Muscle of leg (tissue), 11 donors: ENCODE results near the gene SIVA1. TPM values are rescaled to one million over a fixed set of nuclear protein-coding genes. Genes with fewer than 3 reads are reported as not detected.
A peak's percentile ranks its signal among the peaks of the same experiment; 100 is the strongest.

Source experiments
- DNase-seq: peaks from one replicate; pipeline ENCODE4 v3.0.0; 2013
- H3K27ac ChIP-seq: one replicate; pipeline ENCODE4 v1.5.1; 2013; ENCODE audit warnings: mild to moderate bottlenecking, low read length, control low read depth
- H3K27me3 ChIP-seq: one replicate; pipeline ENCODE4 v1.6.1; 2013; ENCODE audit warnings: low read length; ENCODE audit not compliant: control insufficient read depth, insufficient read depth
- H3K36me3 ChIP-seq: one replicate; pipeline ENCODE4 v1.6.1; 2013; ENCODE audit warnings: low read length; ENCODE audit not compliant: control insufficient read depth, insufficient read depth
- H3K4me1 ChIP-seq: one replicate; pipeline ENCODE4 v1.6.1; 2013; ENCODE audit warnings: low read length; ENCODE audit not compliant: control insufficient read depth, insufficient read depth
- H3K4me3 ChIP-seq: one replicate; pipeline ENCODE4 v1.5.1; 2013; ENCODE audit warnings: low read length, control low read depth
- H3K9me3 ChIP-seq: replicated peaks from 2 replicates; pipeline ENCODE4 v1.6.1; 2013; ENCODE audit warnings: low read depth, low read length; ENCODE audit not compliant: control insufficient read depth
- WGBS: methylation state at CpG from one replicate; pipeline ENCODE4 v1.1.5; 2013; ENCODE audit warnings: missing lambda C conversion rate; ENCODE audit not compliant: insufficient coverage; 5-methylcytosine and 5-hydroxymethylcytosine counted together
- polyA plus RNA-seq, 8 donors: library from polyadenylated mRNA; unstranded; fragments of 120-200 nt; gene quantifications; one replicate each; pipeline versions ENCODE4 v1.2.1 to v1.2.3, GENCODE V29; 2013; ENCODE audit warnings: inconsistent platforms in 1 of 8, low replicate concordance in 1 of 8; ENCODE audit not compliant: insufficient read length in 8 of 8, insufficient read depth in 1 of 8
- total RNA-seq: library from RNA; stranded (reverse); fragments of 120-200 nt; gene quantifications from one replicate; pipeline ENCODE4 v1.2.4, GENCODE V29; 2013

SIVA1 gene
- total and polyA plus RNA-seq, 9 donors, result 66.1 to 110 (median 82.4) TPM

- Histone ChIP-seq H3K9me3 (no peaks in the 10 kb centered on the region), H3K27me3 (no peaks in the 10 kb centered on the region), H3K27ac (peak overlapping the region; percentile 13), H3K36me3 (no peaks in the 10 kb centered on the region), H3K4me3 (no peak overlapping the region), H3K4me1 (peaks cover 53% of the 10 kb centered on the region)
- no peak for DNase-seq
- WGBS, result 62% methylated on average over 8 of the region's 18 CpGs
Measured at GRCh38 chr14:104804481-104805325, 51.8 kb downstream of the SIVA1 start.

DNA sequence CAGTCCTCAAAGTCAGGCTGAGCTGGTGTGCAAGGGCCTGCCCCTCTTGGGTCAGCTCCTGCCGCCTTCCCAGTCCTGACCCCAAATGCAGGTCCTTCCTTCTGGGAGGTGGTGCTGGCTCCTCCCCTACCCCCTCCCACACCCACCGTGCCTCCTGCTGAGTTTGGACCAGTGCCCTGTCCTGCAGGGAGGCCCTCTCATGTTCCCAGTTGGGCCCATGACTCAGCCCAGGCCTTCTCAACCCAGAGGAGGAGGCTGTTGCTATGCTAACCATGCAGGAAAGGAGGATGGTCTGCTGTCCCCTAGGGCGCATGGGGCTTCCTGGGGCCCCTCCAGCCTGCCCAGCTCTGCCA is 52.4 kb downstream of the SIVA1 start:
- H3K9me3 ChIP-seq, result no peaks in the 10 kb centered on the region
- H3K36me3 ChIP-seq, result no peaks in the 10 kb centered on the region
- 60% methylated on average over 1 of the region's 3 CpGs for WGBS
- peak overlapping the region; percentile 13 for H3K27ac ChIP-seq
- H3K4me3 ChIP-seq, result no peak overlapping the region
- no peaks in the 10 kb centered on the region for H3K27me3 ChIP-seq
- peaks cover 48% of the 10 kb centered on the region for H3K4me1 ChIP-seq
- DNase-seq, result peak; percentile 60

DNA sequence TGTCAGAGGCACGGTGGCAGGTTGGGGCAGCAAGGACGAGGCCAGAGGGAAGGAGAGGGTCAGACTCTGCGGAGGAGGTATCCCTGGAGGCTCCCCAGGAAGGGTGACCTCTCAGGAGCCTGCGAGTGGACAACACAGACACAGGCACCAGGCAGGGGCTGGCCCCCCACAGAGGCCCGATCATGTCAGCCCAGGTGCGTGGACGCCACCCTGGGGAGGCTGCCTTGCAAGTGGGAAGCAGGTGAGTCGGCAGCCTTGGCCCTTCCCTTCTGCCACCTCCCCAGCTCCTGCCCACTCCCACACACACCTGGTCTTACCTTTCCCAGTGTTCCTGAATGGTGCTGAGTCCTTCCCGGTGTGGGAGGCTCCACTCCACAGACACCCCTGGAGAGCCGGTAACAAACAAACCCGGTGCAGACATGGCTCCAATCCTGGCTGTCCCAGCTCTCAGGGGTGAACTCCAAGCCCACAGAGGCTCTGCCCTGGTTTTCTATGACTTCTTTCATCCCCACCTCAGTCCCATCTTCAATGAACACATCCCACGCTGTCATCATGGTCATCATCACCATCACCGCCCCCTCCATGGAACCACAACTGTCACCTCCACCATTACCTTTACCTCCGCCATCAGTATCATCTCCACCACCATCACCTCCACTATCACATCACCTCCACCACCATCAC is 53.1 kb downstream of the SIVA1 start:
- no peaks in the 10 kb centered on the region for H3K36me3 ChIP-seq
- H3K27me3 ChIP-seq, result no peaks in the 10 kb centered on the region
- 75% methylated on average over 8 of the region's 14 CpGs for WGBS
- no peak overlapping the region for H3K4me3 ChIP-seq
- H3K9me3 ChIP-seq, result no peaks in the 10 kb centered on the region
- peak overlapping the region; percentile 7 for H3K27ac ChIP-seq
- H3K4me1 ChIP-seq, result peaks cover 46% of the 10 kb centered on the region
- no peak for DNase-seq

DNA sequence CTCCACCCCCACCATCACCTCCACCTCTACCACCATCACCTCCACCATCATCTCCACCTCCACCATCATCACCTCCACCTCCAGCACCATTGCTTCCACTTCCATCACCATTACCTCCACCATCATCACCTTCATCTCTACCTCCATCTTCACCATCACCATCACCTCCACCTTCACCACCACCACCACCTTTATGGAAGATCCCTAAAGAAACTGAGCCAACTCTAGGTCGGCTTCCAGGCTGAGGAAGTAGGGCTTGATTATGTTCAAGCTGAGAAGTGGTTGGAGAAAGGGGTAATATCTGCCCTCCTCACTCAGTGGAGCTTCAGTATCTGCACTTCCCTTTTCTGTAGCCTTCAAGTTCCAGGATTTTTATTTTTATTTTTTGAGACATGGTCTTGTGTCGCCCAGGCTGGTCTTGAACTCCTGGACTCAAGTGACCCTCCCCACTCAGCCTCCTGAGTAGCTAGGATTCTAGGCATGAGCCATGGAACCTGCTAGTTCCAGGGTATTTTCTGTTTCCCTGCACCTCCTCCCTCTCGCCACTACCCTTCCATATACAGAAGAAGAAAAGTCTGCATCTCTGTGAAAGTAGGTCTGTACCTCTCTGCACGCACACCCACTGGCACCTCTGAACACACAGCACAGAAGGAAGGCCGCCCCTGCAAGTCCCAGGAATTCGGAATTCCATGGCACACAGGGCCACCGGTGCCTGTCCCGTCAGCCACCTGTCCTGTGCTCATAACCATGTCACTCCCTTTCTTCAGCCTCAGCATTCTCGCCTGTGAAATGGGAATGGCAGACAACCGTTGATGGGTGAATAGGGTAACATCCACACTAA is 53.9 kb downstream of the SIVA1 start:
- no peak for DNase-seq
- 73% methylated on average over 3 of the region's 10 CpGs for WGBS
- Histone ChIP-seq H3K27ac (no peak overlapping the region), H3K36me3 (no peaks in the 10 kb centered on the region), H3K9me3 (no peaks in the 10 kb centered on the region), H3K4me3 (no peak overlapping the region), H3K27me3 (no peaks in the 10 kb centered on the region), H3K4me1 (peaks cover 39% of the 10 kb centered on the region)

GRCh38 chr14:104808456-104808855 is 55.5 kb downstream of the SIVA1 start:
- Histone ChIP-seq H3K36me3 (no peaks in the 10 kb centered on the region), H3K27me3 (no peaks in the 10 kb centered on the region), H3K4me1 (peaks cover 23% of the 10 kb centered on the region), H3K4me3 (no peak overlapping the region), H3K27ac (no peak overlapping the region), H3K9me3 (no peaks in the 10 kb centered on the region)
- DNase-seq, result no peak
- 82% methylated on average over 5 of the region's 6 CpGs for WGBS

Other genes starting within 250 kb of the SIVA1 start
- 18.8 TPM for gene C14orf180, start 173.4 kb upstream of the SIVA1 start, total RNA-seq
- 10 to 100 TPM in 5 of 8 donors, 1 to 10 TPM in 3; 3.9 to 18.6 (median 11.3) TPM for gene C14orf180, start 173.4 kb upstream of the SIVA1 start, polyA plus RNA-seq
- gene TMEM179, start 148.4 kb upstream of the SIVA1 start, total RNA-seq, result 0.49 TPM
- under 1 TPM; 0.38 to 0.95 (median 0.64) TPM for gene TMEM179, start 148.4 kb upstream of the SIVA1 start, polyA plus RNA-seq
- 31.1 TPM for gene INF2, start 63.5 kb upstream of the SIVA1 start, total RNA-seq
- 10 to 100 TPM; 36.5 to 63.8 (median 48.8) TPM for gene INF2, start 63.5 kb upstream of the SIVA1 start, polyA plus RNA-seq
- gene ADSS1, start 28.9 kb upstream of the SIVA1 start, total RNA-seq, result 42.3 TPM
- gene ADSS1, start 28.9 kb upstream of the SIVA1 start, polyA plus RNA-seq, result 10 to 100 TPM; 31.3 to 78.5 (median 57.7) TPM
- 135 TPM for gene AKT1, start 42.6 kb downstream of the SIVA1 start, total RNA-seq
- gene AKT1, start 42.6 kb downstream of the SIVA1 start, polyA plus RNA-seq, result 100 to 1,000 TPM; 137 to 255 (median 220) TPM
- gene ZBTB42, start 48.0 kb downstream of the SIVA1 start, total RNA-seq, result 3.3 TPM
- gene ZBTB42, start 48.0 kb downstream of the SIVA1 start, polyA plus RNA-seq, result 1 to 10 TPM; 4.2 to 7.2 (median 5.3) TPM
- gene CEP170B, start 112.1 kb downstream of the SIVA1 start, total RNA-seq, result 1.6 TPM
- 1 to 10 TPM; 1.8 to 5.1 (median 2.8) TPM for gene CEP170B, start 112.1 kb downstream of the SIVA1 start, polyA plus RNA-seq
- gene PLD4, start 171.7 kb downstream of the SIVA1 start, total RNA-seq, result 3.1 TPM
- 1 to 10 TPM; 4.4 to 9.7 (median 6.6) TPM for gene PLD4, start 171.7 kb downstream of the SIVA1 start, polyA plus RNA-seq
- gene AHNAK2, start 225.2 kb downstream of the SIVA1 start, total RNA-seq, result 21.6 TPM
- gene AHNAK2, start 225.2 kb downstream of the SIVA1 start, polyA plus RNA-seq, result 10 to 100 TPM in 7 of 8 donors, 1 to 10 TPM in 1; 6.6 to 24.0 (median 18.1) TPM
- 5.1 TPM for gene CLBA1, start 232.6 kb downstream of the SIVA1 start, total RNA-seq
- 1 to 10 TPM; 3.5 to 7.1 (median 4.5) TPM for gene CLBA1, start 232.6 kb downstream of the SIVA1 start, polyA plus RNA-seq